Urothelium cell line (cell line): Measurements from ENCODE around the gene TEP1.
"Not testable (repeated sequence)": the region's sequence is repeated elsewhere in the genome, so short reads cannot be mapped to it uniquely, and the experiment has no call there.

Source experiments
- DNase-seq: peaks from one replicate; pipeline ENCODE4 v3.0.0; 2011; ENCODE audit warnings: low spot score, mixed read lengths
- FAIRE-seq: peaks from 2 replicates; lab custom pipeline; 2011; peaks lifted over from hg19 to GRCh38; lab: Jason Lieb, UNC

TEP1 gene

GRCh38 chr14:20391505-20391904, 21.8 kb downstream of the TEP1 start:
- FAIRE-seq (no peak), DNase-seq (no peak)

DNA sequence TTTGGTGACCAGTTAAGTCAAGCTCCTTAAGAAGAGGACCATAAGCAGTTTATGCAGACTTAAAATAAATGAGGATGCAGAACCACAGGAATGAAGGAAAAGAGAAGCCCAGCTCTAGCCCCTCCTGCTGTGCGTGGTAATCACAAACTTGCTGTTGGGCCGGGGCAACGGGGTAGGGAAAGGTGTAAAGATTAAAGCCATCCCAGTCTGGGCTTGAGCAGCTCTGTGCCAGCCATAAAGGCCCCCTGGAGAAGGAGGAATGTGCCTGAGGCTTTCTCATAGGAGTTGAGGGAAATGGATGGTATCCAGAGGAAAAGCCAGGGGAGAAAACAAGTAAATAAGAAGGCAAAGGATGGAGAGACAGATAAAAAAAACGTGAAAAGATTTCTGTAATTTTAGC, 25.1 kb downstream of the TEP1 start:
- DNase-seq (no peak), FAIRE-seq (no peak)

GRCh38 chr14:20387576-20387975, 25.7 kb downstream of the TEP1 start:
- DNase-seq: no peak
- FAIRE-seq: no peak

GRCh38 chr14:20386276-20386855, 26.9 kb downstream of the TEP1 start:
- FAIRE-seq (no peak), DNase-seq (no peak)

- FAIRE-seq (no peak), DNase-seq (no peak)
These were observed 28.4 kb downstream of the TEP1 start for GRCh38 chr14:20384886-20385285.

DNA sequence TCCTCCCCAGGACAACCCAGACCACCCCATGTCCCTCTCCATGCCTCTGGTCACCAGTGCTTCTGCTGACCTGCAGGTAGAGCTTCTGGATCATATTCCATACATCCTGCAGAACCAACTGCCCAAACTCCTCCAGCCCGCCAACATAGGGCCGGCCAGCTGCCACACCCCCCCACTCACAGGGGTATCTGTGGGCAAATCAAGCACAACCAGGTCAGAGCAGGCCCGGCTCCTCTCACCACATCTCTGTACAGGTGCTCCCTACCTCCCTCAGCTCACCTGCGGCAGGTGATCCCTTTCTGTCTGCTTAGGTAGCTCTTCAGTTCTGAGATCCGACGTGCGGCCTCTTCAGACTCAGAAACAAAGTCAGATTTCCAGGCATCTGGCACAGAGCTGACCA, 29.0 kb downstream of the TEP1 start:
- DNase-seq: no peak
- no peak for FAIRE-seq

DNA sequence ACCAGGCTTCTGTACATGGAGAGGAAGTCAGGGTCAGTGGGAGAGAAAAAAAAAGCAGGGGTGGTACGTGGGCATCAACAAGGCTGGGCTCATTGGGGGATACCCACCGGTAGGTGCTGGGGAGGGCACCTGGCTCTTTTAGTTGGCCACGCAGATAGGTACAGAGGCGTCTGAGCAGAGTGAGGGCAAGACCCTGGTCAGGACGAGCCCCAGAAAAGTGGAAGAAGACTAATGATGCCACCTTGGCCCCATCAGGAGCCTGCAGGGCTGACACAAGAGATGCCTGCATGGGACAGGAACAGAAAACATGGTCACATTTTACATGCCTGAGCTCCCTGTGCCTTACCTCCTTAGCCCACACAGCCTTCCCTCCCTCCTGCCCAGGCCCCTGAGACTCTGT, 29.7 kb downstream of the TEP1 start:
- no peak for FAIRE-seq
- no peak for DNase-seq

GRCh38 chr14:20383032-20383431, 30.3 kb downstream of the TEP1 start:
- FAIRE-seq: no peak
- no peak for DNase-seq

DNA sequence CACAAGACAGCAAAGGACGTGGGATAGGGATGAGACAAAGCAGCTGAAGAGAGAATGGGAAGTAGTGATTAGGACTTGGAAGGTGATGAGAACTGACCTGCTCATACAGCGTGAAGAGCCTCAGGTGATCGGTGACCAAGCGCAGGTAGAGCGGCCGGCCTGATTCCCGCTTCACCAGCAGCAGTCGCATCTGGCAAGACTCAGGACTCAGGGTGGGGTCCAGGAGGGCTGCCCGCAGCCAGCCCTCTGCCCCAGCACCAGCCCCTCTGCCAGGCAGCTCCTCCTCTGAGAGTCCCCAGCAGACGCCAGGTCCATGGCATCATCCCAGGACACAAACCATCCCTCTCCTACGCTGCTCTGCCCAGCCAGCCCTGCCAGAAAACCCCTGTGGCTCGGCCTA, 30.8 kb downstream of the TEP1 start:
- FAIRE-seq: no peak
- DNase-seq: no peak

GRCh38 chr14:20381341-20381740, 32.0 kb downstream of the TEP1 start:
- no peak for FAIRE-seq

DNA sequence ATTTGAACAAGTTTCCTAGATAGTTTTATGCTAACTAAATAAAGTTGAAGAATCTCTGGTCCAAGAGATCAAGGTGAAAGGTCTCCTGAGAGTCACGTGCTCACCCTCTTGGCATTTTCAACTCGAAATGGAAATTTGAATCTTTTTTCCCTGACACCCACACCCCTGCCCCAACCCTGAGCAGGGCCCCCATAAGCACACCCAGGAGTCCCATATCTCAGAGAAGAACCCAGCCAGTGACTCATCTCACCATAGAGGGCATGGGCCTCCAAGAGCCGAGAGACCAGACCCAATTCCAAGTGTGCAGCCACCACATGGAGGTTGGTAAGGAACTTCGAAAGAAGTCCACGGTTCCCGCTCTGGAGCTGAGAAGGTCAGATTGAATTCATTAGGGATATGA, 32.6 kb downstream of the TEP1 start:
- DNase-seq: no peak

More at GRCh38 chr14:20381341-20381740, 32.0 kb downstream of the TEP1 start:
- DNase-seq: no peak

GRCh38 chr14:20379743-20380142, 33.6 kb downstream of the TEP1 start:
- no peak for FAIRE-seq
- DNase-seq: no peak

More for the DNA sequence above, 32.6 kb downstream of the TEP1 start:
- FAIRE-seq: no peak

DNA sequence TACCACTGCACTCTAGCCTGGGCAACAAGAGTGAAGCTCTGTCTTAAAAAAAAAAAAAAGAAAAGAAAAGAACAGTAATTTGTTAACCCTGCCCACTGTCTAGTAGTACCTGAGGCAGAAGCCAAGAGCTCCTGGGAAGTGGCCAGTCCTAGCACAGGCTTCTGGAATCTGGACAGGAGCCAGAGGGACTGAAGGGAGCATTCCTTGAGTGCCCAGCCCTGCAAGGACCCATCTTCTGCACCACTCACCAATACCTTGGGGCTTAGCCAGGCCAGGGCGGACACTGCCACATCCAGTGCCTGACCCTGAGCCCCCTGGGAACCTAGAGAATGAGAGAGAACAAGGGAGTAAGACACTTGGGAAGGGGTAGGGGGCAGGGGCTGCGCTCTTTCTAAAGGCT, 36.1 kb downstream of the TEP1 start:
- no peak for DNase-seq
- no peak for FAIRE-seq

- no peak for DNase-seq
- no peak for FAIRE-seq
These were observed 37.2 kb downstream of the TEP1 start for GRCh38 chr14:20376071-20376588.

GRCh38 chr14:20375471-20375870, 37.8 kb downstream of the TEP1 start:
- DNase-seq (no peak), FAIRE-seq (no peak)

DNA sequence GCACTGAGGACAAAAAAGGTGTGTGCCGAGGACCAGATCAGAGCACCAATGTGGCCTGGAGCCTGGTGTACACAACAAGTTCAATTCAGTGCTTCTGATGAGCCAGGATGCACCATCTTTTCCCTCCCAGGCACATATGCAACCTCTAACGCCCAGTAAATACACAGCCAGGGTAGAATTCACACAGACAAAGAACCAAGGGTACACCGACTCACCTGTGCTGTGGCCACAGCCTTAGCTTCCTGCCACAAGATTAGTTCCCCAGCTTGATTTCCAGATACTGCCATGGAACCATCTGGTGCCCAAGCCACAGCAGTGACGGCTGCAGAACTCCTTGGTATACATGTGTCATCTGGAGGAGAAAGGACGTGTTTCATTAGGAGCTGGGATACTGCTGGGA, 40.5 kb downstream of the TEP1 start:
- FAIRE-seq (no peak), DNase-seq (no peak)

DNA sequence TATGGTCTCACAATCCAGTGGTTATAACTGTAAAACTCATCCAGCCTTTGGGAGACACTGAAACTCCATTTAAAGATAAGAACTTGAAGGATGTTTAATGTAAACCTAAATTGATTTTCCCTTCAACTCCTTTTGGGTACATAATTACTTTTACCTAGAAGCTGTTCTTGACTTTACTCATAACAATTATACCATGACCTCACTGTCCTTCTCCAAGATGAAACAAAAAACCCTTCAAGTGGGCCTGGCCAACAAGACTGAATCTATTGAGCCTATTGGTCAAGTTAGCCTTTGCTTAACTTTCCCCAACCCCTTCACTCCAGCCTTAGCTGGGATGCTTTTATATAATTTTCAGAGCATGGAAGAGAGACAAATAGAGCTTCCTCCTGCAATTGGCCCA, 47.4 kb downstream of the TEP1 start:
- FAIRE-seq: no peak
- no peak for DNase-seq

GRCh38 chr14:20358474-20358873, 54.8 kb downstream of the TEP1 start:
- not testable (repeated sequence) for DNase-seq, FAIRE-seq

GRCh38 chr14:20356422-20356821, 56.9 kb downstream of the TEP1 start:
- FAIRE-seq: peak; percentile 40

GRCh38 chr14:20350860-20351259, 62.4 kb downstream of the TEP1 start:
- no peak for DNase-seq
- no peak for FAIRE-seq

More at GRCh38 chr14:20356422-20356821, 56.9 kb downstream of the TEP1 start:
- no peak for DNase-seq

DNA sequence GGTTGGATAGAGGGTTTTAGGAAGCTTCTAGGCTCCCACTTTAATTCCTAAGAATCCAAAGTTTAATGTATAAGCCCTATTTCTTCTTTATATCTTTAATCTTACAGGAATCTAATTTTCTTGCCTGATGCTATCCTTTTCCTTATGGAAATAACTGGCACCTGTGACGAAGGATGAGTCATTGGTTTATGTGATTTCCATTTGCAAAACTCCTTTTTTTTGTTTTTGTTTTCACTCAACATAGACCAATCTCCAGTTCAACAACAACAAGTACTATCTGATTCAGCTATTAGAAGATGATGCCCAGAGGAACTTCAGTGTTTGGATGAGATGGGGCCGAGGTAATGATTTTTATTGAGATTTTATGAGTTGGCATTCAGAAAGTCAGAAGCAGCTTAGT, 63.0 kb downstream of the TEP1 start:
- no peak for DNase-seq
- no peak for FAIRE-seq

- FAIRE-seq (no peak), DNase-seq (no peak)
These were observed 65.6 kb downstream of the TEP1 start for GRCh38 chr14:20347747-20348146.

DNA sequence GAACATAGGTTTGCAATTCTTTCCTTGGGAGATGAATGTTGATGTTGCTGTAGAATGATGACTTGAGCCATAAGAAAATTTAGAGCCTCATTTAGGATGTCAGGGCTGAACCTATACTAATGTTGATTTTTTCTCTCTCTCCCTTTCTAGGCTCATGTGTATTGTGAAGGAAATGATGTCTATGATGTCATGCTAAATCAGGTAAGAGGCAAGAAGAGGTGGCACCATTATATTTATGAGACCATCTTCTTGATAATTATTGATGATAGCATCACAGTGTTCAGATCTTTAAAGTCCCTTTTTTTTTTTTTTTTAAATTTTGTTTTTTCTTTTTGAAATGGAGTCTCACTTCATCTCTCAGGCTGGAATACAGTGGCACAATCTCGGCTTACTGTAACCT, 66.6 kb downstream of the TEP1 start:
- no peak for FAIRE-seq

More for the DNA sequence above, 66.6 kb downstream of the TEP1 start:
- DNase-seq: no peak
